Activated CD4-positive, alpha-beta T cell treated with anti-CD3 and anti-CD28 coated beads, Interleukin-2, amount 10 ng/mL, durations not matched to agents 7 days and 5 days (primary cell): ENCODE data around the gene CYB5B. TPM values are rescaled to one million over a fixed set of nuclear protein-coding genes. Genes with fewer than 3 reads are reported as not detected.

Source experiments
- CTCF ChIA-PET: fragments of 350-600 bp; sonication (Branson Sonifier 250); formaldehyde crosslinking; loops from one replicate; lab custom pipeline; 2021; ENCODE audit warnings: antibody characterized with exemption; lab: Charles Lee
- POLR2A ChIA-PET: fragments of 350-600 bp; sonication (Branson Sonifier 250); formaldehyde crosslinking; loops from one replicate; lab custom pipeline; 2021; ENCODE audit warnings: antibody characterized with exemption; lab: Charles Lee
- DNase-seq: peaks from one replicate; pipeline ENCODE4 v3.0.0-alpha.2; 2020
- H3K27ac Mint-ChIP-seq: one replicate; pipeline ENCODE4 v1.8.0; 2021; ENCODE audit warnings: mild to moderate bottlenecking, moderate library complexity, mixed read lengths
- H3K27me3 Mint-ChIP-seq: one replicate; pipeline ENCODE4 v1.8.0; 2021; ENCODE audit warnings: mixed read lengths
- H3K36me3 Mint-ChIP-seq: one replicate; pipeline ENCODE4 v1.8.0; 2021; ENCODE audit warnings: low read depth, mixed read lengths
- H3K4me1 Mint-ChIP-seq: one replicate; pipeline ENCODE4 v1.8.0; 2021; ENCODE audit warnings: mixed read lengths
- H3K4me3 Mint-ChIP-seq: one replicate; pipeline ENCODE4 v1.8.0; 2021; ENCODE audit warnings: mild to moderate bottlenecking, moderate library complexity, mixed read lengths
- H3K9me3 Mint-ChIP-seq: one replicate; pipeline ENCODE4 v1.8.0; 2021; ENCODE audit warnings: mixed read lengths
- total RNA-seq, 2 experiments: library from RNA; stranded (reverse); gene quantifications; one replicate each; pipeline ENCODE4 v1.2.3, GENCODE V29; 2021

Gene CYB5B
- total RNA-seq, 2 experiments from 2014 or later = 157 to 178 TPM

- CTCF ChIA-PET = interaction anchor here (0.7 to 0.8 kb wide), 2 partner anchors 12 to 18 kb away, joined by 3 read pairs; no protein-coding TSS in a partner anchor
- H3K27ac Mint-ChIP-seq = no peak overlapping the region
- H3K27me3 Mint-ChIP-seq = no peaks in the 10 kb centered on the region
- DNase-seq = no peak
- H3K36me3 Mint-ChIP-seq = no peaks in the 10 kb centered on the region
- H3K4me1 Mint-ChIP-seq = no peaks in the 10 kb centered on the region
- POLR2A ChIA-PET = no interaction called here
- no peaks in the 10 kb centered on the region for H3K9me3 Mint-ChIP-seq
- H3K4me3 Mint-ChIP-seq = no peak overlapping the region
Observed at GRCh38 chr16:69481901-69482341, 57.5 kb downstream of the CYB5B start.

DNA sequence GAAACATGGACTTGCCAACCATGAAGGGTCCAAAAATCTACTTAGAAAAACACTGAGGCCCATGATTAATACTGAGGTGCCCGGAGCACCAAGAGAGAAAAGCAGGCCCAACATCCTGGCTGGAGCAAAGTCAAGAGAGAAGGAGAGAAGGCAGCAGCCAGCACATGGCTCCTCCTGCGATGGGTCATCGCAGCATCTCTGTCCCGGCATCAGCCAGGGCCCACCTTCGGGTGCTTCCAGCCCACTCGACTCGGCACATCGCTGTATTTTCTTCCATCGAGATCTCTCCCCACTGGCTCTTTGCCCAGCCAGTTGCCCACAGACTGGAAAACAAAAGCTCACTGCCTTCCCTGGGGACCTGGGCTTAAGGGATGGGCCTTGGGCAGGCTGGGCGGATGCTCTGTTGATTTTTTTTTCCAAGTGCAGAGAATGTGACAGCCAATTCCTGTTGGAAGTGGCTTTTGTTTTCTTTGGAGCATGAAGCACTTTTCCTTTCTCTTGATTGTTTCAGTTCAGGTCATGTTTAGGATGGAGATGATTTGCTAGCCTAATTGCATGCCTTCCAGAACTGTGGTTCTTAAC lies 58.1 kb downstream of the CYB5B start:
- Mint-ChIP-seq H3K27me3 (no peaks in the 10 kb centered on the region), H3K4me1 (no peaks in the 10 kb centered on the region), H3K27ac (no peak overlapping the region), H3K36me3 (no peaks in the 10 kb centered on the region), H3K4me3 (no peak overlapping the region), H3K9me3 (no peaks in the 10 kb centered on the region)
- no peak for DNase-seq
- POLR2A ChIA-PET = no interaction called here
- CTCF ChIA-PET = interaction anchor here (0.7 kb wide), 1 partner anchor 1072 kb away, joined by 3 read pairs; no protein-coding TSS in a partner anchor

- ChIA-PET CTCF (interaction anchor here (0.6 to 0.7 kb wide), 2 partner anchors 13 to 1288 kb away, joined by 3 read pairs; no protein-coding TSS in a partner anchor), POLR2A (no interaction called here)
- no peaks in the 10 kb centered on the region for H3K27me3 Mint-ChIP-seq
- H3K4me3 Mint-ChIP-seq = no peak overlapping the region
- H3K9me3 Mint-ChIP-seq = no peaks in the 10 kb centered on the region
- no peaks in the 10 kb centered on the region for H3K36me3 Mint-ChIP-seq
- DNase-seq = no peak
- H3K27ac Mint-ChIP-seq = no peak overlapping the region
- no peaks in the 10 kb centered on the region for H3K4me1 Mint-ChIP-seq
Observed at GRCh38 chr16:69483611-69484010, 59.2 kb downstream of the CYB5B start.

GRCh38 chr16:69485361-69485760 lies 60.9 kb downstream of the CYB5B start:
- no peak overlapping the region for H3K27ac Mint-ChIP-seq
- no peak overlapping the region for H3K4me3 Mint-ChIP-seq

DNA sequence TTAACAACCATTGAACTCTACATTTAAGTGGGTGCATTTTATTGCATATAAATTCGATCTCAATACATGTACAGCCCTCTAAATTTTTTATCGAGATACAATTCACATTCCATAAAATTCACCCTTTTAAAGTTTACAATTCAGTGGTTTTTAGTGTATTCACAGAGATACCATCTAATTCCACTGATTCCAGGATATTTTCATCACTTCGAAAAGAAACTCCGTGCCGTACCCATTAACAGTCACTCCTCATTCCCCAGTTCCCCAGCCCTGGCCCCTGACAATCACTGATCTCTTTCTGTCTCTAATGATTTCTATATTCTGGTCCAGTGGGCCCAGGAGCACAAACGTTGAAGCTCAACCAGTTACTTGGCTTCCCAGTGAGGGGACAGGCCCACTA lies 61.4 kb downstream of the CYB5B start:
- no peaks in the 10 kb centered on the region for H3K4me1 Mint-ChIP-seq
- POLR2A ChIA-PET = no interaction called here
- CTCF ChIA-PET = interaction anchor here (0.6 to 1.2 kb wide), 3 partner anchors 17 to 188 kb away, joined by 3 to 4 read pairs (median 3); no protein-coding TSS in a partner anchor

More at GRCh38 chr16:69485361-69485760, 60.9 kb downstream of the CYB5B start:
- Mint-ChIP-seq H3K4me1 (no peaks in the 10 kb centered on the region), H3K9me3 (no peaks in the 10 kb centered on the region), H3K27me3 (no peaks in the 10 kb centered on the region), H3K36me3 (no peaks in the 10 kb centered on the region)
- CTCF ChIA-PET = interaction anchor here (0.6 to 1.2 kb wide), 3 partner anchors 16 to 188 kb away, joined by 3 to 4 read pairs (median 3); no protein-coding TSS in a partner anchor
- POLR2A ChIA-PET = no interaction called here
- no peak for DNase-seq

GRCh38 chr16:69486272-69486671 lies 61.9 kb downstream of the CYB5B start:
- H3K27me3 Mint-ChIP-seq = no peaks in the 10 kb centered on the region
- ChIA-PET POLR2A (no interaction called here), CTCF (no interaction called here)
- no peak for DNase-seq
- no peak overlapping the region for H3K27ac Mint-ChIP-seq
- no peak overlapping the region for H3K4me3 Mint-ChIP-seq
- no peaks in the 10 kb centered on the region for H3K9me3 Mint-ChIP-seq
- H3K36me3 Mint-ChIP-seq = no peaks in the 10 kb centered on the region
- H3K4me1 Mint-ChIP-seq = no peaks in the 10 kb centered on the region

More for the DNA sequence above, 61.4 kb downstream of the CYB5B start:
- H3K36me3 Mint-ChIP-seq = no peaks in the 10 kb centered on the region
- H3K4me3 Mint-ChIP-seq = no peak overlapping the region
- H3K27me3 Mint-ChIP-seq = no peaks in the 10 kb centered on the region
- DNase-seq = no peak
- no peaks in the 10 kb centered on the region for H3K9me3 Mint-ChIP-seq
- H3K27ac Mint-ChIP-seq = no peak overlapping the region

DNA sequence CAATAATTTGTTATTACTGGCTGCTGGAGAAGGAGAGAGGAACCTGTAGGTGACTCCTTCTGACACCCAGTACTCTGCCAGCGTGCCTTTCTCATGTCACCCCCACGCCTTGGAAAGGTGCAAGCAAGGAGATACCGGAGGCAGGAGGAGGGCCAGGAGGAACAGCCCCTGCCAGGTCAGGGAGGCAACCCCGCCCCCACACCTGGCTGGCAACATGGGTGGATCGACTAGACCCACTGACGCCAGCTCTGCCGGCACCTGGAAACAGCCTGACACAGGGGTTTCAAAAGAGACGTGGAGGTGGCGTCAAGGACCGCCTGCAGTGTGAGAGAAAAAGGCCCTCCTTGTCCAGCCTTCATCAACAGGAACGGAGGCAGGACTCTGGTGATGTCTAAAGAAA lies 62.3 kb downstream of the CYB5B start:
- no peak for DNase-seq
- no peaks in the 10 kb centered on the region for H3K4me1 Mint-ChIP-seq
- POLR2A ChIA-PET = no interaction called here
- CTCF ChIA-PET = no interaction called here
- no peak overlapping the region for H3K4me3 Mint-ChIP-seq
- no peaks in the 10 kb centered on the region for H3K9me3 Mint-ChIP-seq
- no peaks in the 10 kb centered on the region for H3K27me3 Mint-ChIP-seq
- H3K36me3 Mint-ChIP-seq = no peaks in the 10 kb centered on the region
- H3K27ac Mint-ChIP-seq = no peak overlapping the region

- Mint-ChIP-seq H3K4me3 (no peak overlapping the region), H3K36me3 (no peaks in the 10 kb centered on the region), H3K4me1 (no peaks in the 10 kb centered on the region), H3K27ac (no peak overlapping the region), H3K9me3 (no peaks in the 10 kb centered on the region), H3K27me3 (no peaks in the 10 kb centered on the region)
- no peak for DNase-seq
- POLR2A ChIA-PET = no interaction called here
- CTCF ChIA-PET = interaction anchor here (0.6 to 0.7 kb wide), 2 partner anchors 42 to 111 kb away, joined by 3 to 5 read pairs; no protein-coding TSS in a partner anchor
Observed at GRCh38 chr16:69490707-69491324, 66.4 kb downstream of the CYB5B start.

DNA sequence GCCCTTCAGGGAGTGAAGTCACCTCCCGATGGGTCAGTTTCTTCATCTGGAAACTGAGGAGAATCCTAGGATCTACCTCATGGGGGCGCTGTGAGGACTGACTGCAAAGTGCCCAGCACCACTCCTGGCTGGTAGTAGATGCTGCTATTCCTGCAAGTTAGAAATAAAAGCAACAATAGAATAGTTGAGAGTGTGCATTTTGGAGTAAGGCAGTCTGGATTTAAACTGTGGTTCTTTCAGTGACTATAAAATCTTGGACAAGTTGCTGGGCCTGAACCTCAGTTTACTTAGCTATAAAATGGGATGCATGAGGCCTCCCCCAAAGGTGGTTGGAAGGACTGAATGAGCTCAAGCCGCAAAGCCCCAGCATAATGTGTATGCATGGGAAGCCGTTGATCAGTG lies 70.6 kb downstream of the CYB5B start:
- ChIA-PET CTCF (interaction anchor here (1.1 to 1.4 kb wide), 4 partner anchors 8 to 260 kb away, joined by 3 read pairs; partner anchors contain the start of gene NOB1), POLR2A (no interaction called here)
- H3K4me3 Mint-ChIP-seq = no peak overlapping the region
- DNase-seq = peak; percentile 37
- no peaks in the 10 kb centered on the region for H3K9me3 Mint-ChIP-seq
- H3K36me3 Mint-ChIP-seq = no peaks in the 10 kb centered on the region
- no peaks in the 10 kb centered on the region for H3K4me1 Mint-ChIP-seq
- H3K27ac Mint-ChIP-seq = no peak overlapping the region
- no peaks in the 10 kb centered on the region for H3K27me3 Mint-ChIP-seq

DNA sequence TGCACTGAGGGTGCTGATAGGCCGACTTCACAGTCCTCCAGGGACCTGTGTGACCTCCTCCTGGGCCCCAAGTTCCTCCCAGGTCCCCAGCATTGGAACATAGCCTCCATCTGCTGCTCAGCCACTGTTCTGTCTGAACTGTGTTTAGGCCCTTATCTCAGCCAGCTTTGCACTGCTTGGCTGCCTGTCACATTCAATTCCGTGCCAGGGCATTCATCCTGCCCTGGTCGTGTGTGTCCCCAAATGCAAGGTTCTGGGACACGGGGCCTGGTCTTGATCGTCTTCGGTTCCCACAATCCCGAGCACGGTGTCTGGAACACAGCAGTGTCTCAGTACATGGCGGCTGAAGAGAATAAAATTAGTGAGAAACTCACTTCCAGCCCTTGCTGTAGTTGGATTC lies 71.4 kb downstream of the CYB5B start:
- no peak overlapping the region for H3K27ac Mint-ChIP-seq
- H3K36me3 Mint-ChIP-seq = no peaks in the 10 kb centered on the region
- CTCF ChIA-PET = interaction anchor here (1.1 to 1.3 kb wide), 2 partner anchors 18 to 29 kb away, joined by 3 read pairs; no protein-coding TSS in a partner anchor
- no peak overlapping the region for H3K4me3 Mint-ChIP-seq
- DNase-seq = no peak
- H3K9me3 Mint-ChIP-seq = no peaks in the 10 kb centered on the region
- no peaks in the 10 kb centered on the region for H3K4me1 Mint-ChIP-seq
- POLR2A ChIA-PET = no interaction called here
- no peaks in the 10 kb centered on the region for H3K27me3 Mint-ChIP-seq

GRCh38 chr16:69496376-69496775 lies 72.0 kb downstream of the CYB5B start:
- no peaks in the 10 kb centered on the region for H3K4me1 Mint-ChIP-seq
- H3K4me3 Mint-ChIP-seq = no peak overlapping the region
- POLR2A ChIA-PET = no interaction called here
- H3K27ac Mint-ChIP-seq = no peak overlapping the region
- DNase-seq = no peak
- H3K9me3 Mint-ChIP-seq = no peaks in the 10 kb centered on the region
- no peaks in the 10 kb centered on the region for H3K36me3 Mint-ChIP-seq
- CTCF ChIA-PET = interaction anchor here (0.8 to 1.1 kb wide), 3 partner anchors 13 to 30 kb away, joined by 3 read pairs; no protein-coding TSS in a partner anchor
- H3K27me3 Mint-ChIP-seq = no peaks in the 10 kb centered on the region

DNA sequence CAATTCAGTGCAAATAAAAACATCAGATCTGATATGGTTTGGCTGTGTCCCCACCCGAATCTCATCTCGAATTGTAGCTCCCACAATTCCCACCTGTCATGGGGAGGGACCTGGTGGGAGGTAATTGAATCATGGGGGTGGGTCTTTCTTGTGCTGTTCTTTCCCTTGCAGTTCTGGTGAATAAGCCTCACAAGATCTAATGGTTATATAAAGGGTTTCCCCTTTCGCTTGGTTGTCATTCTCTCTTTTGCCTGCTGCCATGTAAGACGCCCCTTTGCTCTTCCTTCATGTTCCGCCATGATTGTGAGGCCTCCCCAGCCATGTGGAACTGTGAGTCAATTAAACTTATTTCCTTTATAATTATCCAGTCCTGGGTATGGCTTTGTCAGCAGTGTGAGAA lies 72.5 kb downstream of the CYB5B start:
- no peak overlapping the region for H3K4me3 Mint-ChIP-seq
- no peaks in the 10 kb centered on the region for H3K36me3 Mint-ChIP-seq
- CTCF ChIA-PET = interaction anchor here (0.8 to 1.1 kb wide), 2 partner anchors 14 to 15 kb away, joined by 3 read pairs; no protein-coding TSS in a partner anchor
- H3K27ac Mint-ChIP-seq = no peak overlapping the region
- POLR2A ChIA-PET = no interaction called here
- peaks cover 2% of the 10 kb centered on the region for H3K4me1 Mint-ChIP-seq
- no peaks in the 10 kb centered on the region for H3K27me3 Mint-ChIP-seq
- no peak for DNase-seq
- no peaks in the 10 kb centered on the region for H3K9me3 Mint-ChIP-seq
